GM23338 (cell line): ENCODE data around the gene MED16. TPM values are rescaled to one million over a fixed set of nuclear protein-coding genes. Genes with fewer than 3 reads are reported as not detected.
A peak's percentile ranks its signal among the peaks of the same experiment; 100 is the strongest.

Source experiments
- ATAC-seq: fragments of 200-7000 bp; cut with Tn5 transposase; 3 replicates; pipeline ENCODE4 v1.9.1; 2020
- DNase-seq: peaks from one replicate; pipeline ENCODE4 v3.0.0-alpha.2; 2015; ENCODE audit warnings: low spot score
- H2AFZ ChIP-seq: fragments of 200-600 bp; sonication (generic); 2 replicates; pipeline ENCODE4 v1.8.0; 2016; ENCODE audit warnings: antibody characterized with exemption, mild to moderate bottlenecking, moderate library complexity
- H3F3A ChIP-seq: fragments of 200-600 bp; sonication (generic); replicated peaks from 2 replicates; pipeline ENCODE4 v1.8.0; 2017; ENCODE audit warnings: antibody characterized with exemption, mixed run types, low read depth
- H3K27ac ChIP-seq: fragments of 200-600 bp; sonication (generic); 2 replicates; pipeline ENCODE4 v1.6.1; 2016; ENCODE audit warnings: low read depth
- H3K27me3 ChIP-seq: fragments of 200-600 bp; sonication (generic); 2 replicates; pipeline ENCODE4 v1.8.0; 2016; ENCODE audit warnings: mild to moderate bottlenecking, mixed run types, moderate library complexity; ENCODE audit not compliant: insufficient read depth
- H3K36me3 ChIP-seq: fragments of 200-600 bp; sonication (generic); 2 replicates; pipeline ENCODE4 v1.8.0; 2016; ENCODE audit warnings: mild to moderate bottlenecking; ENCODE audit not compliant: insufficient read depth
- H3K4me1 ChIP-seq: fragments of 200-600 bp; sonication (generic); 2 replicates; pipeline ENCODE4 v1.8.0; 2016; ENCODE audit warnings: mild to moderate bottlenecking, moderate library complexity; ENCODE audit not compliant: insufficient read depth
- H3K4me2 ChIP-seq: fragments of 200-600 bp; sonication (generic); 2 replicates; pipeline ENCODE4 v1.7.1; 2017; ENCODE audit warnings: mixed run types
- H3K4me3 ChIP-seq: fragments of 200-600 bp; sonication (generic); 2 replicates; pipeline ENCODE4 v1.6.1; 2016; ENCODE audit warnings: mixed run types
- H3K79me2 ChIP-seq: fragments of 200-600 bp; sonication (generic); replicated peaks from 2 replicates; pipeline ENCODE4 v1.8.0; 2017; ENCODE audit warnings: mild to moderate bottlenecking; ENCODE audit not compliant: insufficient read depth
- H3K9me2 ChIP-seq: fragments of 200-600 bp; sonication (generic); 2 replicates; pipeline ENCODE4 v1.8.0; 2017; ENCODE audit not compliant: insufficient read depth
- H4K20me1 ChIP-seq: fragments of 200-600 bp; sonication (generic); replicated peaks from 2 replicates; pipeline ENCODE4 v1.8.0; 2017; ENCODE audit warnings: mild to moderate bottlenecking; ENCODE audit not compliant: insufficient read depth
- H3K27ac Mint-ChIP-seq: 2 replicates; pipeline ENCODE4 v1.8.0; 2020; ENCODE audit warnings: inconsistent platforms, mild to moderate bottlenecking, moderate library complexity, mixed read lengths
- H3K27me3 Mint-ChIP-seq: 3 replicates; pipeline ENCODE4 v1.8.0; 2022; ENCODE audit warnings: low read depth, mild to moderate bottlenecking, moderate library complexity, mixed read lengths, inconsistent platforms; ENCODE audit not compliant: insufficient read depth, poor library complexity
- H3K36me3 Mint-ChIP-seq: 3 replicates; pipeline ENCODE4 v1.8.0; 2021; ENCODE audit warnings: low read depth, mild to moderate bottlenecking, inconsistent platforms, moderate library complexity, mixed read lengths
- H3K4me1 Mint-ChIP-seq: 3 replicates; pipeline ENCODE4 v1.8.0; 2020; ENCODE audit warnings: mild to moderate bottlenecking, inconsistent platforms, mixed read lengths
- H3K4me3 Mint-ChIP-seq: 3 replicates; pipeline ENCODE4 v1.8.0; 2021; ENCODE audit warnings: moderate library complexity, mild to moderate bottlenecking, inconsistent platforms, mixed read lengths
- H3K9me3 Mint-ChIP-seq: 3 replicates; pipeline ENCODE4 v1.8.0; 2020; ENCODE audit warnings: moderate library complexity, mild to moderate bottlenecking, inconsistent platforms, mixed read lengths
- CREB1 ChIP-seq: fragments of 250-450 bp; sonication (Bioruptor Pico); IDR thresholded peaks from 2 replicates; pipeline ENCODE4 v1.5.0; 2020; ENCODE audit warnings: low read depth, mild to moderate bottlenecking, moderate library complexity
- EZH2 ChIP-seq: fragments of 200-600 bp; sonication (generic); IDR thresholded peaks from one replicate; pipeline ENCODE4 v1.8.0; 2017; ENCODE audit warnings: antibody characterized with exemption, mild to moderate bottlenecking, low read depth; ENCODE audit not compliant: unreplicated experiment
- EZH2phosphoT487 ChIP-seq: fragments of 200-600 bp; sonication (generic); IDR thresholded peaks from one replicate; pipeline ENCODE4 v1.8.1; 2018; ENCODE audit warnings: antibody characterized with exemption; ENCODE audit not compliant: unreplicated experiment
- JUNB ChIP-seq: IDR thresholded peaks from one replicate; pipeline ENCODE4 v1.6.1; 2016; ENCODE audit warnings: antibody characterized with exemption; ENCODE audit not compliant: unreplicated experiment
- NANOG ChIP-seq: IDR thresholded peaks from 2 replicates; pipeline ENCODE4 v1.6.1; 2016; ENCODE audit warnings: antibody characterized with exemption, borderline replicate concordance
- POLR2AphosphoS5 ChIP-seq: IDR thresholded peaks from 2 replicates; pipeline ENCODE4 v1.6.1; 2016; ENCODE audit warnings: antibody characterized with exemption, low read depth
- STAT1 ChIP-seq: IDR thresholded peaks from one replicate; pipeline ENCODE4 v1.6.1; 2016; ENCODE audit warnings: antibody characterized with exemption; ENCODE audit not compliant: unreplicated experiment
- polyA plus RNA-seq: library from polyadenylated mRNA; unstranded; fragments of >200 nt; fragmentation: Nextera tagmentation; extraction: Ambion mirVana; gene quantifications from 2 replicates; pipeline ENCODE4 v1.2.1, GENCODE V29; 2016
- total RNA-seq: library from RNA; depleted of rRNA; stranded (reverse); fragments of >200 nt; shearing (Covaris generic); gene quantifications from 2 replicates; pipeline ENCODE4 v1.2.3, GENCODE V29; 2014
- TF ChIP-seq, protein P1 (sequence below): fragments of 250-450 bp; sonication (Bioruptor Pico); IDR thresholded peaks from 2 replicates; pipeline ENCODE4 v1.5.0; 2020; ENCODE audit warnings: mild to moderate bottlenecking, moderate library complexity
- TF ChIP-seq, protein P2 (sequence below): IDR thresholded peaks from one replicate; pipeline ENCODE4 v1.6.1; 2018; ENCODE audit warnings: antibody characterized with exemption; ENCODE audit not compliant: unreplicated experiment
- TF ChIP-seq, protein P3 (sequence below), 2 experiments: fragments of 200-600 bp in 1 of 2; sonication (generic) in 1 of 2; conservative IDR thresholded peaks; 2 replicates each; pipeline versions ENCODE4 v1.5.1 to v1.6.1; 2016 to 2017; ENCODE audit warnings: antibody characterized with exemption in 2 of 2, low read depth in 2 of 2, mild to moderate bottlenecking in 2 of 2, moderate library complexity in 1 of 2

MED16 gene
- total and polyA plus RNA-seq, 2 experiments from 2014 or later, result 52.7 to 73.6 TPM

DNA sequence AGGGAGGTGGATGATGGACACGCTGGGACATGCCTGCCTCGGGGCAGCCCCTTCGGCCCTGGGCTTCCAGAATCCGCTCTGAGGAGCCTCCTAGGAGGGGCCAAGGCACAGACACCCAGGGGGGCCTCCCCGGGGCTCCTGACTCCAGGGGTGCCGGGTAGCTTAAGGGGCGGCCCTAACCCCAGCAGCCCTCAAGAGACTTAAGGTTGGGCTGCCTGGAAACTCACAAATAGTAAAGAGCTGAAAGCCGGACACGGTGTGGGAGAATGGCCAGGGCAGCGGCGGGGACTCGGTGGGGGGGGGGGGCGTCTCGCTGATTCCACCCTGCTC lies 40.5 kb upstream of the MED16 start:
- peak overlapping the region; percentile 55; the same call in 1 of the 2 replicates for H3K27ac ChIP-seq
- DNase-seq, result no peak
- peak overlapping the region; percentile 40; the same call in 1 of the 2 replicates for H3K27ac Mint-ChIP-seq
- no peaks in the 10 kb centered on the region; the same call in 2 of the 3 replicates for H3K9me3 Mint-ChIP-seq
- peaks cover 33% of the 10 kb centered on the region for H3K36me3 Mint-ChIP-seq
- no peak for TF ChIP-seq EZH2phosphoT487
- TF ChIP-seq, protein P1, sequence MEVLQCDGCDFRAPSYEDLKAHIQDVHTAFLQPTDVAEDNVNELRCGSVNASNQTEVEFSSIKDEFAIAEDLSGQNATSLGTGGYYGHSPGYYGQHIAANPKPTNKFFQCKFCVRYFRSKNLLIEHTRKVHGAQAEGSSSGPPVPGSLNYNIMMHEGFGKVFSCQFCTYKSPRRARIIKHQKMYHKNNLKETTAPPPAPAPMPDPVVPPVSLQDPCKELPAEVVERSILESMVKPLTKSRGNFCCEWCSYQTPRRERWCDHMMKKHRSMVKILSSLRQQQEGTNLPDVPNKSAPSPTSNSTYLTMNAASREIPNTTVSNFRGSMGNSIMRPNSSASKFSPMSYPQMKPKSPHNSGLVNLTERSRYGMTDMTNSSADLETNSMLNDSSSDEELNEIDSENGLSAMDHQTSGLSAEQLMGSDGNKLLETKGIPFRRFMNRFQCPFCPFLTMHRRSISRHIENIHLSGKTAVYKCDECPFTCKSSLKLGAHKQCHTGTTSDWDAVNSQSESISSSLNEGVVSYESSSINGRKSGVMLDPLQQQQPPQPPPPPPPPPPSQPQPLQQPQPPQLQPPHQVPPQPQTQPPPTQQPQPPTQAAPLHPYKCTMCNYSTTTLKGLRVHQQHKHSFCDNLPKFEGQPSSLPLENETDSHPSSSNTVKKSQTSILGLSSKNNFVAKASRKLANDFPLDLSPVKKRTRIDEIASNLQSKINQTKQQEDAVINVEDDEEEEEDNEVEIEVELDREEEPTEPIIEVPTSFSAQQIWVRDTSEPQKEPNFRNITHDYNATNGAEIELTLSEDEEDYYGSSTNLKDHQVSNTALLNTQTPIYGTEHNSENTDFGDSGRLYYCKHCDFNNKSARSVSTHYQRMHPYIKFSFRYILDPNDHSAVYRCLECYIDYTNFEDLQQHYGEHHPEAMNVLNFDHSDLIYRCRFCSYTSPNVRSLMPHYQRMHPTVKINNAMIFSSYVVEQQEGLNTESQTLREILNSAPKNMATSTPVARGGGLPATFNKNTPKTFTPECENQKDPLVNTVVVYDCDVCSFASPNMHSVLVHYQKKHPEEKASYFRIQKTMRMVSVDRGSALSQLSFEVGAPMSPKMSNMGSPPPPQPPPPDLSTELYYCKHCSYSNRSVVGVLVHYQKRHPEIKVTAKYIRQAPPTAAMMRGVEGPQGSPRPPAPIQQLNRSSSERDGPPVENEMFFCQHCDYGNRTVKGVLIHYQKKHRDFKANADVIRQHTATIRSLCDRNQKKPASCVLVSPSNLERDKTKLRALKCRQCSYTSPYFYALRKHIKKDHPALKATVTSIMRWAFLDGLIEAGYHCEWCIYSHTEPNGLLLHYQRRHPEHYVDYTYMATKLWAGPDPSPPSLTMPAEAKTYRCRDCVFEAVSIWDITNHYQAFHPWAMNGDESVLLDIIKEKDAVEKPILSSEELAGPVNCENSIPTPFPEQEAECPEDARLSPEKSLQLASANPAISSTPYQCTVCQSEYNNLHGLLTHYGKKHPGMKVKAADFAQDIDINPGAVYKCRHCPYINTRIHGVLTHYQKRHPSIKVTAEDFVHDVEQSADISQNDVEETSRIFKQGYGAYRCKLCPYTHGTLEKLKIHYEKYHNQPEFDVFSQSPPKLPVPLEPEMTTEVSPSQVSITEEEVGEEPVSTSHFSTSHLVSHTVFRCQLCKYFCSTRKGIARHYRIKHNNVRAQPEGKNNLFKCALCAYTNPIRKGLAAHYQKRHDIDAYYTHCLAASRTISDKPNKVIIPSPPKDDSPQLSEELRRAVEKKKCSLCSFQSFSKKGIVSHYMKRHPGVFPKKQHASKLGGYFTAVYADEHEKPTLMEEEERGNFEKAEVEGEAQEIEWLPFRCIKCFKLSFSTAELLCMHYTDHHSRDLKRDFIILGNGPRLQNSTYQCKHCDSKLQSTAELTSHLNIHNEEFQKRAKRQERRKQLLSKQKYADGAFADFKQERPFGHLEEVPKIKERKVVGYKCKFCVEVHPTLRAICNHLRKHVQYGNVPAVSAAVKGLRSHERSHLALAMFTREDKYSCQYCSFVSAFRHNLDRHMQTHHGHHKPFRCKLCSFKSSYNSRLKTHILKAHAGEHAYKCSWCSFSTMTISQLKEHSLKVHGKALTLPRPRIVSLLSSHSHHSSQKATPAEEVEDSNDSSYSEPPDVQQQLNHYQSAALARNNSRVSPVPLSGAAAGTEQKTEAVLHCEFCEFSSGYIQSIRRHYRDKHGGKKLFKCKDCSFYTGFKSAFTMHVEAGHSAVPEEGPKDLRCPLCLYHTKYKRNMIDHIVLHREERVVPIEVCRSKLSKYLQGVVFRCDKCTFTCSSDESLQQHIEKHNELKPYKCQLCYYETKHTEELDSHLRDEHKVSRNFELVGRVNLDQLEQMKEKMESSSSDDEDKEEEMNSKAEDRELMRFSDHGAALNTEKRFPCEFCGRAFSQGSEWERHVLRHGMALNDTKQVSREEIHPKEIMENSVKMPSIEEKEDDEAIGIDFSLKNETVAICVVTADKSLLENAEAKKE (CRISPR knock-in tag), result no peak
- TF ChIP-seq, protein P2, sequence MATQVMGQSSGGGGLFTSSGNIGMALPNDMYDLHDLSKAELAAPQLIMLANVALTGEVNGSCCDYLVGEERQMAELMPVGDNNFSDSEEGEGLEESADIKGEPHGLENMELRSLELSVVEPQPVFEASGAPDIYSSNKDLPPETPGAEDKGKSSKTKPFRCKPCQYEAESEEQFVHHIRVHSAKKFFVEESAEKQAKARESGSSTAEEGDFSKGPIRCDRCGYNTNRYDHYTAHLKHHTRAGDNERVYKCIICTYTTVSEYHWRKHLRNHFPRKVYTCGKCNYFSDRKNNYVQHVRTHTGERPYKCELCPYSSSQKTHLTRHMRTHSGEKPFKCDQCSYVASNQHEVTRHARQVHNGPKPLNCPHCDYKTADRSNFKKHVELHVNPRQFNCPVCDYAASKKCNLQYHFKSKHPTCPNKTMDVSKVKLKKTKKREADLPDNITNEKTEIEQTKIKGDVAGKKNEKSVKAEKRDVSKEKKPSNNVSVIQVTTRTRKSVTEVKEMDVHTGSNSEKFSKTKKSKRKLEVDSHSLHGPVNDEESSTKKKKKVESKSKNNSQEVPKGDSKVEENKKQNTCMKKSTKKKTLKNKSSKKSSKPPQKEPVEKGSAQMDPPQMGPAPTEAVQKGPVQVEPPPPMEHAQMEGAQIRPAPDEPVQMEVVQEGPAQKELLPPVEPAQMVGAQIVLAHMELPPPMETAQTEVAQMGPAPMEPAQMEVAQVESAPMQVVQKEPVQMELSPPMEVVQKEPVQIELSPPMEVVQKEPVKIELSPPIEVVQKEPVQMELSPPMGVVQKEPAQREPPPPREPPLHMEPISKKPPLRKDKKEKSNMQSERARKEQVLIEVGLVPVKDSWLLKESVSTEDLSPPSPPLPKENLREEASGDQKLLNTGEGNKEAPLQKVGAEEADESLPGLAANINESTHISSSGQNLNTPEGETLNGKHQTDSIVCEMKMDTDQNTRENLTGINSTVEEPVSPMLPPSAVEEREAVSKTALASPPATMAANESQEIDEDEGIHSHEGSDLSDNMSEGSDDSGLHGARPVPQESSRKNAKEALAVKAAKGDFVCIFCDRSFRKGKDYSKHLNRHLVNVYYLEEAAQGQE, result no peak
- no peak for TF ChIP-seq NANOG
- TF ChIP-seq CREB1 (CRISPR knock-in tag), result no peak
- no peak for TF ChIP-seq JUNB
- no peak for TF ChIP-seq POLR2AphosphoS5
- no peak for TF ChIP-seq STAT1
- TF ChIP-seq, protein P3, sequence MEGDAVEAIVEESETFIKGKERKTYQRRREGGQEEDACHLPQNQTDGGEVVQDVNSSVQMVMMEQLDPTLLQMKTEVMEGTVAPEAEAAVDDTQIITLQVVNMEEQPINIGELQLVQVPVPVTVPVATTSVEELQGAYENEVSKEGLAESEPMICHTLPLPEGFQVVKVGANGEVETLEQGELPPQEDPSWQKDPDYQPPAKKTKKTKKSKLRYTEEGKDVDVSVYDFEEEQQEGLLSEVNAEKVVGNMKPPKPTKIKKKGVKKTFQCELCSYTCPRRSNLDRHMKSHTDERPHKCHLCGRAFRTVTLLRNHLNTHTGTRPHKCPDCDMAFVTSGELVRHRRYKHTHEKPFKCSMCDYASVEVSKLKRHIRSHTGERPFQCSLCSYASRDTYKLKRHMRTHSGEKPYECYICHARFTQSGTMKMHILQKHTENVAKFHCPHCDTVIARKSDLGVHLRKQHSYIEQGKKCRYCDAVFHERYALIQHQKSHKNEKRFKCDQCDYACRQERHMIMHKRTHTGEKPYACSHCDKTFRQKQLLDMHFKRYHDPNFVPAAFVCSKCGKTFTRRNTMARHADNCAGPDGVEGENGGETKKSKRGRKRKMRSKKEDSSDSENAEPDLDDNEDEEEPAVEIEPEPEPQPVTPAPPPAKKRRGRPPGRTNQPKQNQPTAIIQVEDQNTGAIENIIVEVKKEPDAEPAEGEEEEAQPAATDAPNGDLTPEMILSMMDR (conservative IDR thresholded peaks at IDR 0.05; ENCODE audit: low read depth in 2 of 2), result no peak
- no peak for TF ChIP-seq EZH2
- H2AFZ ChIP-seq, result no peak overlapping the region
- no peaks in the 10 kb centered on the region; the same call in 1 of the 2 replicates for H3K36me3 ChIP-seq
- peaks cover 8% of the 10 kb centered on the region; the same call in 1 of the 2 replicates for H3F3A ChIP-seq
- peaks cover 8% of the 10 kb centered on the region for H4K20me1 ChIP-seq
- ATAC-seq, result no peak
- H3K79me2 ChIP-seq, result peaks cover 74% of the 10 kb centered on the region
- peaks cover 6% of the 10 kb centered on the region for H3K27me3 Mint-ChIP-seq
- H3K4me3 Mint-ChIP-seq, result no peak overlapping the region
- H3K9me2 ChIP-seq, result no peaks in the 10 kb centered on the region
- H3K4me3 ChIP-seq, result no peak overlapping the region
- H3K4me2 ChIP-seq, result peak overlapping the region; percentile 55; the same call in 1 of the 2 replicates
- peaks cover 12% of the 10 kb centered on the region; the same call in 1 of the 3 replicates for H3K4me1 Mint-ChIP-seq
- H3K27me3 ChIP-seq, result no peaks in the 10 kb centered on the region
- peaks cover 15% of the 10 kb centered on the region; the same call in 1 of the 2 replicates for H3K4me1 ChIP-seq
